Panc1 (cell line): Measurements from ENCODE around the gene SCARB2.

ENCODE experiments used
- CTCF ChIP-seq: fragments of 450-650 bp; IDR thresholded peaks from 2 replicates; pipeline ENCODE4 v1.5.1; 2017; ENCODE audit warnings: mild to moderate bottlenecking
- POLR2AphosphoS5 ChIP-seq: IDR thresholded peaks from 2 replicates; pipeline ENCODE4 v1.6.1; 2012; ENCODE audit warnings: mild to moderate bottlenecking, low read depth, low read length, moderate library complexity
- SIN3A ChIP-seq: IDR thresholded peaks from 2 replicates; pipeline ENCODE4 v1.6.1; 2012; ENCODE audit warnings: low read depth, mild to moderate bottlenecking, low read length, moderate library complexity, borderline replicate concordance; ENCODE audit not compliant: insufficient read depth

- TF ChIP-seq CTCF (no peak), POLR2AphosphoS5 (no peak), SIN3A (no peak)
Measured at GRCh38 chr4:76215077-76215476, 1.5 kb upstream of the SCARB2 start.
